Fibroblast of lung (primary cell): ENCODE data around the gene PLEKHA7. TPM values are rescaled to one million over a fixed set of nuclear protein-coding genes. Genes with fewer than 3 reads are reported as not detected.

Experiments
- DNase-seq, 2 donors: peaks; one replicate each; pipeline versions ENCODE4 v3.0.0 to v3.0.0-alpha.2; 2010; ENCODE audit warnings: low read depth in 2 of 2
- H2AFZ ChIP-seq: 2 replicates; pipeline ENCODE4 v1.5.1; 2012; ENCODE audit warnings: low read length, control low read depth, inconsistent platforms
- H3K27ac ChIP-seq: 2 replicates; pipeline ENCODE4 v1.5.1; 2011; ENCODE audit warnings: low read length, control low read depth; ENCODE audit not compliant: insufficient read depth
- H3K27me3 ChIP-seq: 2 replicates; pipeline ENCODE4 v1.5.1; 2011; ENCODE audit warnings: mild to moderate bottlenecking, low read length; ENCODE audit not compliant: control insufficient read depth, insufficient read depth
- H3K36me3 ChIP-seq: 2 replicates; pipeline ENCODE4 v1.5.1; 2011; ENCODE audit warnings: low read length; ENCODE audit not compliant: control insufficient read depth, insufficient read depth
- H3K4me1 ChIP-seq: 2 replicates; pipeline ENCODE4 v1.5.1; 2011; ENCODE audit warnings: low read length; ENCODE audit not compliant: control insufficient read depth, insufficient read depth; ENCODE audit errors: extremely low read depth
- H3K4me2 ChIP-seq: 2 replicates; pipeline ENCODE4 v1.5.1; 2011; ENCODE audit warnings: low read length, control low read depth; ENCODE audit not compliant: insufficient read depth; ENCODE audit errors: extremely low read depth
- H3K4me3 ChIP-seq, 4 experiments: fragments of 200-600 bp in 1 of 4; sonication (generic) in 1 of 4; replicated peaks in 1 of 4; 2 replicates each; pipeline ENCODE4 v1.5.1; 2011 to 2016; ENCODE audit warnings: low read length in 4 of 4, low read depth in 3 of 4, mild to moderate bottlenecking in 3 of 4, control low read depth in 2 of 4, inconsistent platforms in 1 of 4, mixed read lengths in 1 of 4; ENCODE audit not compliant: insufficient read depth in 1 of 4; ENCODE audit errors: control extremely low read depth in 1 of 4
- H3K79me2 ChIP-seq: 2 replicates; pipeline ENCODE4 v1.5.1; 2012; ENCODE audit warnings: mild to moderate bottlenecking, low read length, inconsistent platforms; ENCODE audit not compliant: control insufficient read depth, insufficient read depth
- H3K9ac ChIP-seq: 2 replicates; pipeline ENCODE4 v1.5.1; 2011; ENCODE audit warnings: mild to moderate bottlenecking, low read length, control low read depth; ENCODE audit not compliant: insufficient read depth
- H3K9me3 ChIP-seq: 2 replicates; pipeline ENCODE4 v1.5.1; 2012; ENCODE audit warnings: low read depth, low read length; ENCODE audit not compliant: control insufficient read depth, insufficient read depth
- H4K20me1 ChIP-seq: 2 replicates; pipeline ENCODE4 v1.5.1; 2011; ENCODE audit warnings: low read length; ENCODE audit not compliant: control insufficient read depth, insufficient read depth; ENCODE audit errors: extremely low read depth
- CTCF ChIP-seq, 2 donors: IDR thresholded peaks in 1 of 2; conservative IDR thresholded peaks in 1 of 2; 1 replicate in 1 of 2; 2 replicates in 1 of 2; pipeline ENCODE4 v1.5.1; 2011 to 2012; ENCODE audit warnings: low read length in 2 of 2, control low read depth in 1 of 2, inconsistent platforms in 1 of 2, low read depth in 1 of 2, mild to moderate bottlenecking in 1 of 2
- EZH2 ChIP-seq: IDR thresholded peaks from 2 replicates; pipeline ENCODE4 v1.5.1; 2012; ENCODE audit warnings: low read length, control low read depth, mild to moderate bottlenecking; ENCODE audit errors: missing control alignments
- polyA plus RNA-seq, 2 donors: library from polyadenylated mRNA; depleted of rRNA in 1 of 2; stranded (reverse) in 1 of 2; unstranded in 1 of 2; fragments of >200 nt; gene quantifications; 2 replicates each; pipeline ENCODE4 v1.2.1, GENCODE V29; 2011 to 2012; ENCODE audit warnings: missing spikeins in 1 of 2
- total RNA-seq: library from RNA; depleted of rRNA; stranded (reverse); fragments of >200 nt; gene quantifications from 2 replicates; pipeline ENCODE4 v1.2.1, GENCODE V29; 2014

Gene PLEKHA7
- total and polyA plus RNA-seq, 2 donors (not counting 1 experiment from before 2014, with no cell fraction given), result 0.11 to 0.17 TPM

- DNase-seq, result no peak
- TF ChIP-seq EZH2 (no peak), CTCF (conservative IDR thresholded peaks at IDR 0.05 in 1 of 2, IDR thresholded peaks at IDR 0.05 in 1 of 2; ENCODE audit: low read depth in 1 of 2, low read length in 2 of 2) (no peak)
- no peak overlapping the region for H3K27ac ChIP-seq
Measured at GRCh38 chr11:16781936-16782919, 232.0 kb downstream of the PLEKHA7 start.

GRCh38 chr11:16780698-16781550 lies 233.3 kb downstream of the PLEKHA7 start:
- Histone ChIP-seq H3K27ac (no peak overlapping the region), H3K9ac (no peak overlapping the region), H3K36me3 (no peaks in the 10 kb centered on the region), H3K4me1 (no peaks in the 10 kb centered on the region), H3K27me3 (no peaks in the 10 kb centered on the region), H3K79me2 (no peaks in the 10 kb centered on the region), H3K9me3 (no peaks in the 10 kb centered on the region), H4K20me1 (no peaks in the 10 kb centered on the region), H3K4me3 (no peak overlapping the region), H3K4me2 (no peak overlapping the region), H2AFZ (no peak overlapping the region)
- TF ChIP-seq CTCF (conservative IDR thresholded peaks at IDR 0.05 in 1 of 2, IDR thresholded peaks at IDR 0.05 in 1 of 2; ENCODE audit: low read depth in 1 of 2, low read length in 2 of 2) (no peak), EZH2 (no peak)
- no peak for DNase-seq

More at GRCh38 chr11:16781936-16782919, 232.0 kb downstream of the PLEKHA7 start:
- no peaks in the 10 kb centered on the region for H3K27me3 ChIP-seq
- H3K4me1 ChIP-seq, result no peaks in the 10 kb centered on the region
- no peaks in the 10 kb centered on the region for H4K20me1 ChIP-seq
- H3K79me2 ChIP-seq, result no peaks in the 10 kb centered on the region
- no peak overlapping the region for H3K4me3 ChIP-seq
- no peaks in the 10 kb centered on the region for H3K9me3 ChIP-seq
- no peak overlapping the region for H3K9ac ChIP-seq
- no peak overlapping the region for H3K4me2 ChIP-seq
- H3K36me3 ChIP-seq, result no peaks in the 10 kb centered on the region
- no peak overlapping the region for H2AFZ ChIP-seq

- no peaks in the 10 kb centered on the region for H3K36me3 ChIP-seq
- DNase-seq, result no peak
- no peak for TF ChIP-seq EZH2
- TF ChIP-seq CTCF (conservative IDR thresholded peaks at IDR 0.05 in 1 of 2, IDR thresholded peaks at IDR 0.05 in 1 of 2; ENCODE audit: low read depth in 1 of 2, low read length in 2 of 2), result no peak
- no peaks in the 10 kb centered on the region for H4K20me1 ChIP-seq
- no peak overlapping the region for H3K4me2 ChIP-seq
- no peaks in the 10 kb centered on the region for H3K9me3 ChIP-seq
- H3K79me2 ChIP-seq, result no peaks in the 10 kb centered on the region
- H3K27ac ChIP-seq, result no peak overlapping the region
- H3K4me3 ChIP-seq, result no peak overlapping the region
- no peak overlapping the region for H3K9ac ChIP-seq
- no peaks in the 10 kb centered on the region for H3K27me3 ChIP-seq
- no peaks in the 10 kb centered on the region for H3K4me1 ChIP-seq
- H2AFZ ChIP-seq, result no peak overlapping the region
Measured at GRCh38 chr11:16780146-16780545, 234.1 kb downstream of the PLEKHA7 start.
